GM21381 (cell line): Measurements from ENCODE around the gene FLYWCH1.

Experiments
- ATAC-seq: cut with Tn5 transposase; IDR thresholded peaks from one replicate; pipeline ENCODE4 v1.9.1; 2021; ENCODE audit warnings: mild to moderate bottlenecking, moderate library complexity; ENCODE audit not compliant: unreplicated experiment

FLYWCH1 gene

GRCh38 chr16:2949705-2950352, 38.1 kb downstream of the FLYWCH1 start:
- no peak for ATAC-seq

GRCh38 chr16:2950353-2950724, 38.6 kb downstream of the FLYWCH1 start:
- ATAC-seq: no peak

- no peak for ATAC-seq
Observed at GRCh38 chr16:2950773-2951172, 39.0 kb downstream of the FLYWCH1 start.

- no peak for ATAC-seq
Observed at GRCh38 chr16:2952679-2953078, 40.9 kb downstream of the FLYWCH1 start.

- no peak for ATAC-seq
Observed at GRCh38 chr16:2953706-2954627, 42.2 kb downstream of the FLYWCH1 start.

- no peak for ATAC-seq
Observed at GRCh38 chr16:2954656-2955381, 43.1 kb downstream of the FLYWCH1 start.

- ATAC-seq: no peak
Observed at GRCh38 chr16:2955438-2955778, 43.7 kb downstream of the FLYWCH1 start.

- no peak for ATAC-seq
Observed at GRCh38 chr16:2955779-2956578, 44.2 kb downstream of the FLYWCH1 start.

- ATAC-seq: no peak
Observed at GRCh38 chr16:2956579-2956956, 44.8 kb downstream of the FLYWCH1 start.

GRCh38 chr16:2959206-2959605, 47.5 kb downstream of the FLYWCH1 start:
- ATAC-seq: no peak

- ATAC-seq: no peak
Observed at GRCh38 chr16:2960183-2961010, 48.7 kb downstream of the FLYWCH1 start.

- ATAC-seq: no peak
Observed at GRCh38 chr16:2962334-2963073, 50.8 kb downstream of the FLYWCH1 start.

- no peak for ATAC-seq
Observed at GRCh38 chr16:2963074-2963722, 51.5 kb downstream of the FLYWCH1 start.

GRCh38 chr16:2963723-2964474, 52.2 kb downstream of the FLYWCH1 start, which contains the start of gene KREMEN2:
TSS of gene KREMEN2 (plus strand) at chr16:2964275. CDS start at chr16:2964521, 246 bp downstream.
- ATAC-seq: no peak

- ATAC-seq: no peak
Observed at GRCh38 chr16:2964475-2965336, 53.0 kb downstream of the FLYWCH1 start.

- no peak for ATAC-seq
Observed at GRCh38 chr16:2966043-2966807, 54.5 kb downstream of the FLYWCH1 start.
